Neural crest cell (in vitro differentiated cells): ENCODE data around the gene SHB. TPM values are rescaled to one million over a fixed set of nuclear protein-coding genes. Genes with fewer than 3 reads are reported as not detected.
A peak's percentile ranks its signal among the peaks of the same experiment; 100 is the strongest.

Source experiments
- DNase-seq: peaks from one replicate; pipeline ENCODE4 v3.0.0; 2021; ENCODE audit warnings: low read depth, mixed read lengths, low spot score
- H3K27ac Mint-ChIP-seq: one replicate; pipeline ENCODE4 v1.8.0; 2021; ENCODE audit warnings: mild to moderate bottlenecking, mixed read lengths; ENCODE audit not compliant: unreplicated experiment
- H3K27me3 Mint-ChIP-seq: 2 replicates; pipeline ENCODE4 v1.8.0; 2021; ENCODE audit warnings: low read depth, mild to moderate bottlenecking, mixed read lengths
- H3K36me3 Mint-ChIP-seq: 2 replicates; pipeline ENCODE4 v1.8.0; 2021; ENCODE audit warnings: low read depth, mild to moderate bottlenecking, mixed read lengths
- H3K4me1 Mint-ChIP-seq: 2 replicates; pipeline ENCODE4 v1.8.0; 2021; ENCODE audit warnings: mixed read lengths
- H3K4me3 Mint-ChIP-seq: one replicate; pipeline ENCODE4 v1.8.0; 2021; ENCODE audit warnings: mild to moderate bottlenecking, mixed read lengths
- H3K9me3 Mint-ChIP-seq: 2 replicates; pipeline ENCODE4 v1.8.0; 2021; ENCODE audit warnings: mixed read lengths
- total RNA-seq: library from RNA; stranded (reverse); gene quantifications from 2 replicates; pipeline ENCODE4 v1.2.1, GENCODE V29; 2021
- TF ChIP-seq, protein P1 (sequence below): fragments of 200-600 bp; sonication (generic); conservative IDR thresholded peaks from 2 replicates; pipeline ENCODE4 v1.5.0; 2021; ENCODE audit warnings: antibody characterized with exemption, mild to moderate bottlenecking

Gene SHB
- total RNA-seq, 1 donor from 2014 or later = 4.6 TPM

DNA sequence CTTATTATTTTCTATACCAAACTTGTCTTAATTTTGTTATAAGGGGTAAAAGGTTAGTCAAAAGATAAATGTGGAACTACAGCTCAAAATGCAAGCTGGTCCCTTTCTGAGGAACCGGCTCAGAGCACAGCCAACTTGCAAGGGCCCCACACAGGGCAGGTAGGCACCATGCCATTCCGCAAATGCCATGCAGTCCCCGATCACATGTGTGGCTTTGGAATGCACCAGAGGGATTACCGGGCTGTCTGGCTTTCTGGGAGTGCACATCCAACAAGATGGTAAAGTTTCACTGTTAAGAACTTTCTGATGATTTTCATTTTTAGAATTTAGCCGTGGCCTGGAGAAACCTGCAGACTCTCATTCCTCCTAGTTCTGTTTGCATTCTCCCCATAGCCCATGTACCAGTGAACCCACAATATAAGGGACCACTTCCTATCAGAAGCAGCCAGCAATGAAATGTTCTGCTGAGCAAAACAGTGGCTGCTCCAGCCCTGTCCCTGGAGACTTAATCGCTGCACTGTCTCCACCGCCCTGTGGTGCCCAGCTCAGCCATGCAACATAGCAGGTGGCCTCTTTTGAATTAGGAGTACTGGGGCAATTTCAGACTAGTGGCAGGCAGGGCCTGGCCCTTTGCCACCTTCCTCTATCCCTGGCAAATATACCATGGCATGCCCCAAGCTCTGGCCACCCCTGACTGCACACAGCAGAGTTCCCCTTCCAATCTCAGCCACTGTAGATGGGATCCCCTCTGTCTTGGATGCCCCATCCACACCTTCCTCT is 11.4 kb downstream of the SHB start:
- no peak for DNase-seq
- no peak overlapping the region for H3K4me3 Mint-ChIP-seq
- no peaks in the 10 kb centered on the region for H3K36me3 Mint-ChIP-seq
- peaks cover 24% of the 10 kb centered on the region for H3K4me1 Mint-ChIP-seq
- peaks cover 4% of the 10 kb centered on the region for H3K27me3 Mint-ChIP-seq
- H3K9me3 Mint-ChIP-seq = no peaks in the 10 kb centered on the region
- no peak overlapping the region for H3K27ac Mint-ChIP-seq
- TF ChIP-seq, protein P1, sequence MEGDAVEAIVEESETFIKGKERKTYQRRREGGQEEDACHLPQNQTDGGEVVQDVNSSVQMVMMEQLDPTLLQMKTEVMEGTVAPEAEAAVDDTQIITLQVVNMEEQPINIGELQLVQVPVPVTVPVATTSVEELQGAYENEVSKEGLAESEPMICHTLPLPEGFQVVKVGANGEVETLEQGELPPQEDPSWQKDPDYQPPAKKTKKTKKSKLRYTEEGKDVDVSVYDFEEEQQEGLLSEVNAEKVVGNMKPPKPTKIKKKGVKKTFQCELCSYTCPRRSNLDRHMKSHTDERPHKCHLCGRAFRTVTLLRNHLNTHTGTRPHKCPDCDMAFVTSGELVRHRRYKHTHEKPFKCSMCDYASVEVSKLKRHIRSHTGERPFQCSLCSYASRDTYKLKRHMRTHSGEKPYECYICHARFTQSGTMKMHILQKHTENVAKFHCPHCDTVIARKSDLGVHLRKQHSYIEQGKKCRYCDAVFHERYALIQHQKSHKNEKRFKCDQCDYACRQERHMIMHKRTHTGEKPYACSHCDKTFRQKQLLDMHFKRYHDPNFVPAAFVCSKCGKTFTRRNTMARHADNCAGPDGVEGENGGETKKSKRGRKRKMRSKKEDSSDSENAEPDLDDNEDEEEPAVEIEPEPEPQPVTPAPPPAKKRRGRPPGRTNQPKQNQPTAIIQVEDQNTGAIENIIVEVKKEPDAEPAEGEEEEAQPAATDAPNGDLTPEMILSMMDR = no peak

DNA sequence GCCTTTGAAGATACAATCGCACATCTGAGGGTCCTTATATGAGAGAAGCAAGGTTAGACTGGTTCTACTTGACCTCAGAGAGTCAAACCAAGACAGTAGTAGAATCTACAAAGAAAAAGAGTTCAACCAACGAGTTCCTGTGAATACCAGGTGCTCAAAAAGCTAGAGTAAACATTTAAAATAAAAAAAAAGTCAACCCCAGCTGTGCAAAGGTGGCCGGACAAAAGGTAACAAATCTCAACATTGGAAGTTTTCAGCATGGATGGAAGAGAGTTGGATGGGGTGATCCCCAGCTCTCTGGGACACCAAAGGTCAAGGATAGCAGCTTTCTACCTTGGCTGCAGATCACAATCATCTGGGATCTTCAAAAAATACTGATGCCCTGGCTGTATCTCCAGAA is 14.4 kb downstream of the SHB start:
- Mint-ChIP-seq H3K4me3 (no peak overlapping the region), H3K27ac (peak overlapping the region; percentile 30), H3K4me1 (peaks cover 19% of the 10 kb centered on the region), H3K9me3 (no peaks in the 10 kb centered on the region), H3K36me3 (no peaks in the 10 kb centered on the region), H3K27me3 (no peaks in the 10 kb centered on the region)
- TF ChIP-seq, protein P1 = no peak
- DNase-seq = no peak

DNA sequence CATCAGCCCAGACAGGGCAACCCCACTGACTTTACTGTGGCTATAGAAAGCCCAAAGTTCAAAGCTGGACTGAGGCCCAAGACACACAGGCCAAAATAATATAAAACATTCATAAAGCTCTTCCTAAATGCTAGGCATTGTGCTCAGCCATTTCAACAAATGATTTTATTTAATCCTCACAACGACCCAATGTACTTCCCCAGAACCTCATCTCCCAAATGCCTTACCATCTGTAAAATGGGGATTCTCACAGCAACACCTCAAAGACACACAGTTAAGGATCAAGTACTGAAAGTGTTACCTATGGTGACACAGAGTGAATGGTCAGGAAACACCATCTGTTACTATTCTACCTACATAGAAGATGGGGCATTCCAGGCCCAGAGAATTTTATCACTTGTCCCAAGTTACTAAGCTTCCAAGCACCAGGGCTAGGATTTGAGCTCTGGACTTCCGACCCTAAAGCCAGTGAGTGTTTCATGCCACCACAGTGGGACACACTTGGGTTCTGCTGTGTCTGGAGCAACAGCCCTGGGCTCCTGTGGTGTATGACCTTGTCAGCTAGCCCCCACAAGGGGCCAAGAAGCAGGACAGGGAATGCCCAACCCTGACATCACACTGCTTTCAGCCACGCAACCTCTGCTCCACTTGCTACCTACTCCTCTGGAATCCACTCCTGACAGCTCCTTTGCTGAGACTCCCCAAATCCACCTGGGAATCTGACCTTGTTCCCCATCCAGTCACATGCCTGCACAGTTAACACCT is 15.1 kb downstream of the SHB start:
- no peaks in the 10 kb centered on the region for H3K27me3 Mint-ChIP-seq
- no peak for DNase-seq
- H3K4me1 Mint-ChIP-seq = peaks cover 15% of the 10 kb centered on the region
- TF ChIP-seq, protein P1 = no peak
- no peaks in the 10 kb centered on the region for H3K36me3 Mint-ChIP-seq
- H3K9me3 Mint-ChIP-seq = no peaks in the 10 kb centered on the region
- H3K27ac Mint-ChIP-seq = no peak overlapping the region
- H3K4me3 Mint-ChIP-seq = no peak overlapping the region

DNA sequence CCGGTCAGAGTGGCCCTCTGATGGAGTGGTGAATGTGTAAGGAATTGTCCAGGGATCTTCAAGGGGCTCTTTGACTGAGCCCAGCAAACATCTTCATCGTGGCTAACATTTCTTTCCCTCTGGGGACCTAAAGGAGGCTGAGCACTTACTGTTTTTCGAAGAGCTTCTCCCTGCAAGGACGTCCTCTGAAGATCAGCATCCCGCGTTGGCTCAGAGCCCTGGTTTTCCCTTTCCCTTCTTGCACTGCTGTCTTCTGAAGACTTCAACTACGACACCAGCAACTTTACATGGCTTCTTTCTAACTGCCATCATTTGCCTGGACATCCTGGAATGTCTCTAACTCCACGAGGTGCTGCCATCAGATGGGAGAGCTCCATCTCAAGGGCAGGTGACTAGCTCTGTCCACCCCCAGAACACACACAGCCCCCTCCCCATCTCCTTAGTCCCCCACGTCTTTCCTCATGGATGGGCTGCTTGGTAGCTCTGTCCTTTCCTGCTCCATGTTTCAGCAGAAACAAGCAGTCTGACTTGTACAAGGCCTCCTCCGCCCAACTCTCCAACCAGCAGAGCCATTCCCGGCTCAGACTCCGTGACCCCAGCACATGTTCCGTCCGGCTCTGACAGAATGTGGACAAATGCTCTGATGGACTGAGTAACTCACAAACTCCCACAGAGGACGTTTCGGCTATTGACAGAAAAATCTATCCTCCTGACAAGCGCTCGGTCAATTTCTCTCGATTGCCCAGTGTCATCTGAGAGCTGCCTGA is 17.1 kb downstream of the SHB start:
- Mint-ChIP-seq H3K27ac (no peak overlapping the region), H3K27me3 (no peaks in the 10 kb centered on the region), H3K36me3 (no peaks in the 10 kb centered on the region), H3K4me3 (no peak overlapping the region), H3K9me3 (no peaks in the 10 kb centered on the region), H3K4me1 (peaks cover 24% of the 10 kb centered on the region)
- DNase-seq = no peak
- TF ChIP-seq, protein P1 = no peak

DNA sequence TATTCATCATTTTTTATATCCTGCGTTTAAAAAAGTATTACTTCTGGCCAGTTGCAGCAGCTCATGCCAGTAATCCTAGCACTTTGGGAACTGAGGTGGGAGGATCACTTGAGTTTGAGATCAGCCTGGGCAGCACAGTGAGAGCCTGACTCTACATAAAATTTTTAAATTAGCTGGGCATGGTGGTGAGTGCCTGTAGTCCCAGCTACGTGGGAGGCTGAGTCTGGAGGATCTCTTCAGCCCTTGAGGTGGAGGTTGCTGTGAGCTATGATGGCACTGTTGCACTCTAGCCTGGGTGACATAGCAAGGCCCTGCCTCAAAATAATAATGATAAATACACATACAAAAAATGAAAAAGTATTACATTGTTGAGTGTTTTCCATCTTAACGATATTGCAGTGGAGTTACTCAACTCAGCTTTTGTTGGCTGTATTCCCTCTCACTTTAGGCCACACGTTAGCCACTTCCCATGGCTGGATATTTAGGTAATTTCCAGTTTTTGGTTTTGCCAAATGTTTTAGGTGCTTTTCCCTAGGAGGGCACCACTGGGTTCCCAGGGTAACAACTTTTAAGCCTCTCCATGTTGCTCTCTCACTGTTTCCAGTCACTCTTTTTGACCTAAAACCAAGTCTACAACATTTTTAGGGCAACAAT is 20.6 kb downstream of the SHB start:
- Mint-ChIP-seq H3K9me3 (no peaks in the 10 kb centered on the region), H3K27me3 (no peaks in the 10 kb centered on the region), H3K27ac (peak overlapping the region; percentile 99), H3K4me3 (no peak overlapping the region), H3K4me1 (peaks cover 49% of the 10 kb centered on the region), H3K36me3 (no peaks in the 10 kb centered on the region)
- TF ChIP-seq, protein P1 = no peak
- DNase-seq = no peak
